Hepatocyte (in vitro differentiated cells): ENCODE data around the gene TOX2.

Source experiments
- CTCF ChIP-seq: fragments of 200-600 bp; sonication (generic); IDR thresholded peaks from 2 replicates; pipeline ENCODE4 v1.5.1; 2016; ENCODE audit warnings: antibody characterized with exemption, mild to moderate bottlenecking; ENCODE audit not compliant: poor library complexity
- EZH2 ChIP-seq: fragments of 200-600 bp; sonication (generic); IDR thresholded peaks from 2 replicates; pipeline ENCODE4 v1.6.1; 2016; ENCODE audit warnings: antibody characterized with exemption, mild to moderate bottlenecking, borderline replicate concordance

- TF ChIP-seq CTCF (no peak), EZH2 (no peak)
These were observed 100.4 kb downstream of the TOX2 start for GRCh38 chr20:44014807-44015732.
